WI38 (cell line): ENCODE results near the gene DLGAP1.

ENCODE experiments used
- H3K4me3 ChIP-seq: 2 replicates; pipeline ENCODE4 v1.5.1; 2011; ENCODE audit warnings: low read depth, mild to moderate bottlenecking, control low read depth, low read length
- TF ChIP-seq, protein P1 (sequence below): IDR thresholded peaks from 2 replicates; pipeline ENCODE4 v1.5.1; 2012; ENCODE audit warnings: low read depth, mild to moderate bottlenecking, control low read depth, low read length

The DLGAP1 gene

DNA sequence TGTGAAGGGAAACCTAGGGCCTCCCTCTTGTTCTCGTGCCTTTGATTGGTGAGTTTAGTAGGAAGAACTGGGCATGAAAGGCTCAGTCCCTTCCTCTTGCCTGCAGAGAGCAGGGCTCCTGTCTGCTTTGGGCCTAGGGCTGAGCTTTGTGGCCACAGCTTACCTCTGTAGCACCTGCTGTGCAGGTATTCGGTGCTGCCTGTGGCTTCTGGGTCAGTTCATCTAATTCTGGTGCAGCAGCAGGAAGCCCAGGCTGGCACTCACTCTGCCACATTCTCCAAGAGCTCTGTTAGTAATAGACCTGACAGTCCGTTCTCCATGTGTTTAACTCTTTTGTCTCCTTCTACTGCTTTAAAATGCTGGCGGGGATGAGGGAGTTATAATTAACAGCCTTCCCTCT, 96.5 kb downstream of the DLGAP1 start:
- no peak overlapping the region for H3K4me3 ChIP-seq
- TF ChIP-seq, protein P1, sequence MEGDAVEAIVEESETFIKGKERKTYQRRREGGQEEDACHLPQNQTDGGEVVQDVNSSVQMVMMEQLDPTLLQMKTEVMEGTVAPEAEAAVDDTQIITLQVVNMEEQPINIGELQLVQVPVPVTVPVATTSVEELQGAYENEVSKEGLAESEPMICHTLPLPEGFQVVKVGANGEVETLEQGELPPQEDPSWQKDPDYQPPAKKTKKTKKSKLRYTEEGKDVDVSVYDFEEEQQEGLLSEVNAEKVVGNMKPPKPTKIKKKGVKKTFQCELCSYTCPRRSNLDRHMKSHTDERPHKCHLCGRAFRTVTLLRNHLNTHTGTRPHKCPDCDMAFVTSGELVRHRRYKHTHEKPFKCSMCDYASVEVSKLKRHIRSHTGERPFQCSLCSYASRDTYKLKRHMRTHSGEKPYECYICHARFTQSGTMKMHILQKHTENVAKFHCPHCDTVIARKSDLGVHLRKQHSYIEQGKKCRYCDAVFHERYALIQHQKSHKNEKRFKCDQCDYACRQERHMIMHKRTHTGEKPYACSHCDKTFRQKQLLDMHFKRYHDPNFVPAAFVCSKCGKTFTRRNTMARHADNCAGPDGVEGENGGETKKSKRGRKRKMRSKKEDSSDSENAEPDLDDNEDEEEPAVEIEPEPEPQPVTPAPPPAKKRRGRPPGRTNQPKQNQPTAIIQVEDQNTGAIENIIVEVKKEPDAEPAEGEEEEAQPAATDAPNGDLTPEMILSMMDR, result no peak

GRCh38 chr18:4357579-4357978, 97.5 kb downstream of the DLGAP1 start:
- TF ChIP-seq, protein P1, result no peak
- H3K4me3 ChIP-seq, result no peak overlapping the region

DNA sequence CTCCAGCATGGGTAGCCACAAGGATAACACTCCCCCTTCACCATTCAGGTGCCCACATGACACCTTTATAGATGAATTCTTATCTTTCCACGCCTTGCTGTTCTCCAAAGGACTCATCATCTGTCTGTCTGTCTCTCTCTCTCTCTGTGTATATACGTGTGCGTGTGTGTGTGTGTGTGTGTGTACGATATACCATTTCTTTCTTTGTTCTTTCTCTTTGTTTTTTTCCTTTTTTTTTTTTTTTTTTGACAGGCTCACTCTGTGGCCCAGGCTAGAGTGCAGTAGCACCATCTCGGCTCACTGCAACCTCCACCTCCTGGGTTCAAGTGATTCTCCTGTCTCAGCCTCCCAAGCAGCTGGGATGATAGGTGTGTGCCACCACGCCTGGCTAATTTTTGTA, 98.2 kb downstream of the DLGAP1 start:
- TF ChIP-seq, protein P1, result no peak

DNA sequence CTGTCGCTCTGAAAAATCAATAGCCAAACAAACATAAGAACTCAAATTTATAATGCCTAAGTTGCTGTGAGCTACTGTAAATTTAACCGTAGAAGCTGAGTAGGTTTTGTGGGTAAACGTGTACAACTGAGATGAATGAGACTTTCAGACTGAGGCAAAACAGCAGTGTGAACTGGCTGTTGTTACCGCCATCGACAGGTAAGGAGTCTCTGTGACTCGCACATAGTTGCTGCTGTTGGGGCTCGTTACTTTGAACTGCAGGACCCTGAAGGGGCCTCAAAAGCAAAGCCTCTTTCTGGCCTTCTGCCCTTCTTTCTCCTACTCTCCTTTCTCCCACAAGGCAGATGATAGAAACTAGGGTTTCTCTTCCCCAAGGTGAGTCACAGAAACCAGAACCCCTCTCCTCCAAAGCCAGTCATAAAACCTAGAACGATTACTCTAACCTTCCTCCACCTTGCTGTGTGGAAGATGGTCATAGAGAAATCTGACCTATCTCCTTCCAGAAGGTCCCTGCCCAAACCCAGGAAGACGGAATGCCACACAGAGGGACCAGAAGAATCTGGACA, 101.2 kb downstream of the DLGAP1 start:
- H3K4me3 ChIP-seq, result no peak overlapping the region
- TF ChIP-seq, protein P1, result no peak

More for the DNA sequence above, 98.2 kb downstream of the DLGAP1 start:
- H3K4me3 ChIP-seq, result no peak overlapping the region

GRCh38 chr18:4352746-4353551, 102.2 kb downstream of the DLGAP1 start:
- TF ChIP-seq, protein P1, result no peak
- H3K4me3 ChIP-seq, result no peak overlapping the region

GRCh38 chr18:4351005-4351404, 104.1 kb downstream of the DLGAP1 start:
- no peak overlapping the region for H3K4me3 ChIP-seq
- TF ChIP-seq, protein P1, result no peak

- H3K4me3 ChIP-seq, result no peak overlapping the region
- TF ChIP-seq, protein P1, result no peak
Measured at GRCh38 chr18:4335386-4335785, 119.7 kb downstream of the DLGAP1 start.
